ENCODE data around the gene PLXNB1.

PLXNB1 gene

GRCh38 chr3:48416546-48416945, 13.3 kb downstream of the PLXNB1 start:
- DNase-seq: no peak

- DNase-seq: no peak
Measured at GRCh38 chr3:48416091-48416505, 13.8 kb downstream of the PLXNB1 start.

GRCh38 chr3:48415251-48415953, 14.5 kb downstream of the PLXNB1 start:
- DNase-seq: no peak

- DNase-seq: no peak
Measured at GRCh38 chr3:48414376-48415250, 15.3 kb downstream of the PLXNB1 start.

GRCh38 chr3:48413611-48414010, 16.3 kb downstream of the PLXNB1 start:
- no peak for DNase-seq

- DNase-seq: no peak
Measured at GRCh38 chr3:48413086-48413485, 16.8 kb downstream of the PLXNB1 start.

GRCh38 chr3:48412375-48413001, 17.4 kb downstream of the PLXNB1 start:
- no peak for DNase-seq

GRCh38 chr3:48411606-48412374, 18.1 kb downstream of the PLXNB1 start:
- DNase-seq: no peak

- DNase-seq: no peak
Measured at GRCh38 chr3:48411041-48411588, 18.8 kb downstream of the PLXNB1 start.

GRCh38 chr3:48410205-48411040, 19.5 kb downstream of the PLXNB1 start:
- DNase-seq: no peak

- DNase-seq: no peak
Measured at GRCh38 chr3:48409291-48410201, 20.3 kb downstream of the PLXNB1 start.

- DNase-seq: no peak
Measured at GRCh38 chr3:48408823-48409281, 21.0 kb downstream of the PLXNB1 start.

GRCh38 chr3:48407542-48408099, 22.3 kb downstream of the PLXNB1 start:
- no peak for DNase-seq

- no peak for DNase-seq
Measured at GRCh38 chr3:48406443-48407431, 23.1 kb downstream of the PLXNB1 start.

- DNase-seq: no peak
Measured at GRCh38 chr3:48405971-48406370, 23.9 kb downstream of the PLXNB1 start.

GRCh38 chr3:48405343-48405881, 24.5 kb downstream of the PLXNB1 start:
- DNase-seq: no peak

- DNase-seq: no peak
Measured at GRCh38 chr3:48404440-48405342, 25.2 kb downstream of the PLXNB1 start.
